Natural killer cell treated with Interleukin-12 subunit alpha and Interleukin-12 subunit beta and Interleukin-15 and Interleukin-18, amount 100 ng/mL, for 72 hours (primary cell): ENCODE results near the gene TPH2. TPM values are rescaled to one million over a fixed set of nuclear protein-coding genes. Genes with fewer than 3 reads are reported as not detected.

Source experiments
- ATAC-seq, 2 donors: fragments of 150-1000 bp; cut with Tn5 transposase in 1 of 2; sonication (Bioruptor Pico), chemical (Tn5 transposase) in 1 of 2; 2 replicates each; pipeline ENCODE4 v1.10.0; 2021
- DNase-seq: peaks from one replicate; pipeline ENCODE4 v3.0.0; 2022; ENCODE audit warnings: low spot score
- H3K27ac Mint-ChIP-seq, 2 donors: 1 replicate in 1 of 2; 2 replicates in 1 of 2; pipeline ENCODE4 v1.8.0; 2022; ENCODE audit warnings: mixed read lengths in 2 of 2, mild to moderate bottlenecking in 1 of 2, moderate library complexity in 1 of 2
- H3K27me3 Mint-ChIP-seq, 2 donors: 1 replicate in 1 of 2; 2 replicates in 1 of 2; pipeline ENCODE4 v1.8.0; 2022; ENCODE audit warnings: mixed read lengths in 2 of 2
- H3K36me3 Mint-ChIP-seq: one replicate; pipeline ENCODE4 v1.8.0; 2022; ENCODE audit warnings: mixed read lengths
- H3K4me1 Mint-ChIP-seq, 2 donors: 1 replicate in 1 of 2; 2 replicates in 1 of 2; pipeline ENCODE4 v1.8.0; 2022; ENCODE audit warnings: low read depth in 2 of 2, mixed read lengths in 2 of 2, mild to moderate bottlenecking in 1 of 2
- H3K4me3 Mint-ChIP-seq: one replicate; pipeline ENCODE4 v1.8.0; 2022; ENCODE audit warnings: mixed read lengths
- H3K9me3 Mint-ChIP-seq: 2 replicates; pipeline ENCODE4 v1.8.0; 2022; ENCODE audit warnings: mixed read lengths
- total RNA-seq, 2 donors: library from RNA; stranded (reverse); gene quantifications; one replicate each; pipeline ENCODE4 v1.2.3, GENCODE V29; 2022

The TPH2 gene
- total RNA-seq, 2 donors from 2014 or later = not detected

- no peak for ATAC-seq
- Mint-ChIP-seq H3K9me3 (no peaks in the 10 kb centered on the region), H3K4me1 (no peaks in the 10 kb centered on the region), H3K4me3 (no peak overlapping the region), H3K27me3 (peaks cover 7 to 9% of the 10 kb centered on the region in 2 donors), H3K36me3 (no peaks in the 10 kb centered on the region), H3K27ac (no peak overlapping the region)
- no peak for DNase-seq
Measured at GRCh38 chr12:72025524-72025923, 86.9 kb downstream of the TPH2 start.

DNA sequence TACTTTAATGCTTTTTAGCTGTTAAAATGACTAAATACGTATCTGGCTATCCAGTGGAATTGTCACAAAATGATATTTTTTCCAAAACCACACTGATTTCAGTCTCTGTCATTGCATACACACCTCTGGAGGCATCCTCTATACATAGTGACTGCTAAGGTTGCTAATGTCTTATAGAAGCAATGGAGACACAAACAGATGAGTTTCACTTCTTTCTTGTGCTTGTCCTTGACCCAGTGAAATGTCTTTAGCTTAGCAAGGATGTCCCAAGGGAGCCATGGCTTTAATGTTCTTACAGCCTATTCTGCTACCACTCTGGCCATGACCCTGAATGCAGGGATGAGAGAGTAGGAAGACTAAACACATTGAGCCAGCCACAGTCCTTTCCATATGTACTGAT is 90.3 kb downstream of the TPH2 start:
- H3K36me3 Mint-ChIP-seq = no peaks in the 10 kb centered on the region
- no peak overlapping the region for H3K27ac Mint-ChIP-seq
- ATAC-seq (no peak), DNase-seq (no peak)
- no peaks in the 10 kb centered on the region for H3K9me3 Mint-ChIP-seq
- no peaks in the 10 kb centered on the region for H3K4me1 Mint-ChIP-seq
- peaks cover 7 to 10% of the 10 kb centered on the region in 2 donors for H3K27me3 Mint-ChIP-seq
- no peak overlapping the region for H3K4me3 Mint-ChIP-seq

DNA sequence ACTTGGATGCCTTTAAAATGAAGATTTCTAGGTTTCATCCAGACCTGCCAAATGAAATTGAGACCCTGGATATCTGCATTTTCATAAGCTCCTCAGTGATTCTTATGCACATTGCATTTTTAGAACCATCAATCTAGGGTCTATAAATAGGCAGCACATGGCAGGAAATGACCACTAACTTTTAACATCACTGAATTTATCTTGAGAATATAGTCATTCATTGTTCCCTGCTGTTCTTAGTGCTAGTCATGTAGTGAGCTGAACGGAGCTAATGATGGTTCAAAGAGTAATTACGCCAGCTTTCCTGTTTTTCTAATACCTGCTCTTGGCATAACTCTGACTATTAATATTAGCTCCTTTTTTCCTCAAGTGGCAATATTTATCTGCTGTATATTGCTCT is 91.6 kb downstream of the TPH2 start:
- ATAC-seq = no peak
- Mint-ChIP-seq H3K4me3 (no peak overlapping the region), H3K9me3 (no peaks in the 10 kb centered on the region), H3K27ac (no peak overlapping the region), H3K4me1 (no peaks in the 10 kb centered on the region), H3K27me3 (peaks cover 7% of the 10 kb centered on the region in 2 donors), H3K36me3 (no peaks in the 10 kb centered on the region)
- no peak for DNase-seq

DNA sequence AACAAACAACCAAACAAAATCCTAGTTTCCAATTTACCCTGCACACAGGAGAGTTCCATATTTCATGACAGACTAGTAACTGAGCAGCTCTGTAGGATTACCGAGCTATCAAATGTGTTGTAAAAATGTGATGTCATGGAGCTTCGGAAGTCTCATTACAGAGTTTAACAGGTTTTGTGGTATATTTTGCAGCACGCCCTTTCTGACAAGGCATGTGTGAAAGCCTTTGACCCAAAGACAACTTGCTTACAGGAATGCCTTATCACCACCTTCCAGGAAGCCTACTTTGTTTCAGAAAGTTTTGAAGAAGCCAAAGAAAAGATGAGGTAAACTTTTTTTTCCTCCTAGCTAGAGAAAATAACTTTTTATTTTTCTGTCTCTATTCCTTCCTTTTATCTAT is 92.4 kb downstream of the TPH2 start:
- Mint-ChIP-seq H3K27me3 (peaks cover 7% of the 10 kb centered on the region in 2 donors), H3K27ac (no peak overlapping the region), H3K36me3 (no peaks in the 10 kb centered on the region), H3K4me1 (no peaks in the 10 kb centered on the region), H3K4me3 (no peak overlapping the region), H3K9me3 (no peaks in the 10 kb centered on the region)
- ATAC-seq (no peak), DNase-seq (no peak)

DNA sequence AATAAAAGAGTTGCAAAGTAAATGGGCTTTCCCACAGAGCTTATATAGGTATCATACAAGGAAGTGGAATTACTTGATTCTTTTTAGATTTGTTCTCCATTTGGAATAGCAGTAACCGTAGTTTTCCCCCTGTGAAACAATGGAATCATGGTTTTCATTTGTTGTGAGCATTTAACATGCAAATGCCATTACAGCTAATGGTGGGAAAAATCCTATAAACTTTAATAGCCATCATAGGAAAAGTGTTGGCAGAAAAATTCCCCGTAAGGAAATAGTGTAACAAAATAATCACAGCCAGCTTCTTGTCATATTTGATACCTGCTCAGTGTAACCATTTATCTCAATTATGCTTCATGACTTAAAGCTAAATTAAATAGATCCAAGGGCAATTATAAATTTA is 95.3 kb downstream of the TPH2 start:
- Mint-ChIP-seq H3K9me3 (no peaks in the 10 kb centered on the region), H3K27ac (no peak overlapping the region), H3K36me3 (no peaks in the 10 kb centered on the region), H3K4me1 (no peaks in the 10 kb centered on the region), H3K4me3 (no peak overlapping the region), H3K27me3 (peaks cover 0 to 3% of the 10 kb centered on the region in 2 donors)
- ATAC-seq (no peak), DNase-seq (no peak)

GRCh38 chr12:72035625-72036024 is 97.0 kb downstream of the TPH2 start:
- no peak overlapping the region for H3K4me3 Mint-ChIP-seq
- no peak overlapping the region for H3K27ac Mint-ChIP-seq
- no peaks in the 10 kb centered on the region for H3K27me3 Mint-ChIP-seq
- no peaks in the 10 kb centered on the region for H3K4me1 Mint-ChIP-seq
- no peak for ATAC-seq
- no peaks in the 10 kb centered on the region for H3K9me3 Mint-ChIP-seq
- no peak for DNase-seq
- no peaks in the 10 kb centered on the region for H3K36me3 Mint-ChIP-seq

DNA sequence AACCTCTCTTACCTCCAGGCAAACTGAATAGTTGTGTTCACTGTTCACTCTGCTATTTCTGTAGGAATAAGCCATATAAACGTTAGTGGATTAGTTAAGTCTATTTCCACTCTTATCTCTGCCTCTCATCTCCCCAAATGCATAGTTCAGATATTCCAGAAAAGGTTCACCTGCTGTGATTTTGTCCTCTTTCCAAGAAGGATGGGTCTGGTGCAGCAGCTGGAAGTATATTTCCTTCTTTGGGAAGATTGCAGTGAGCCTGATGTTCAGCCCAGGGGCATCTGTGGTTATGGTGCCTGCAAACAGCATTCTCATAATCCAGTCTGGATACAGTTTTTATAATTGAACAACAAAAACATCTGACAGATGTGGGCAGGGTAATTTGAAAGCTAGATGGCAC is 97.7 kb downstream of the TPH2 start:
- ATAC-seq = no peak
- no peak overlapping the region for H3K4me3 Mint-ChIP-seq
- H3K27ac Mint-ChIP-seq = no peak overlapping the region
- no peaks in the 10 kb centered on the region for H3K27me3 Mint-ChIP-seq
- no peaks in the 10 kb centered on the region for H3K36me3 Mint-ChIP-seq
- H3K9me3 Mint-ChIP-seq = peaks cover 3% of the 10 kb centered on the region
- H3K4me1 Mint-ChIP-seq = no peaks in the 10 kb centered on the region
- DNase-seq = no peak

DNA sequence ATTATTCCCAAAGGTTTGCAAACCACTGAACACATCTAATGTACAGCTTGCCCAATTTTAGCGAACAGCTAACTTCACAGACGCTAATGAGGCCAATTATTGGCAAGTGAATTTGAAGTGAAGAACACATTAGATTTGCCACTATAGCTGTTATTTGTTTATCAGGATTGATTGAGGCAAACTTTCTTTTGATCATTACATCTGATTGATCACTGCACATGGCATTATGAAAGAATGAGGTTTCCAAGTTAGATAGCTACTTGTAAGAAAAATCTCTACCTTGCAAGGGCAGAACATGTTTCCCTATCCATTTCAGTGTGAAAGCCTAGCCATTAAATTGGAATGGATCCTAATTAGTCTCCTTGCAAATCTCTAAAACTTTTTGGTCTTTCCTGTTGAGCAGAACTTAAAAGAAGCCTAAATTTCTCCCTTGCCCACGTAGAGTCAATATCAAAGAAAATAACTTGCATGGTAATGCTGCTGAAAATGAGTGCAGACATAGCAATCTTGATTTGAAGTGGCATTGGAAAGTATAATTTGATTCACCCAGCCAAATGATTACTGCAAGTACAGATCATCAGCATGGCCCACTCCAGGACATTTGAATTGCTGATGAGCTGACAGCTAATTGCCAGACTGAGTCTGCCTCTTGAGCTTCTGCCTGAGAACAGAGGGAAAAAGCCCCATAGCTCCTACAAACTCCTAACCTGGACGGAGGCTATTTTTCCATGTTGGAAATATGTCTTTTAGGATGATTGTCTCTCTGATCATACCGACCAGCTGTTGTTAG is 98.6 kb downstream of the TPH2 start:
- no peak for ATAC-seq
- no peak overlapping the region for H3K27ac Mint-ChIP-seq
- no peaks in the 10 kb centered on the region for H3K27me3 Mint-ChIP-seq
- no peaks in the 10 kb centered on the region for H3K4me1 Mint-ChIP-seq
- H3K4me3 Mint-ChIP-seq = no peak overlapping the region
- no peaks in the 10 kb centered on the region for H3K36me3 Mint-ChIP-seq
- H3K9me3 Mint-ChIP-seq = peaks cover 3% of the 10 kb centered on the region
- no peak for DNase-seq

- ATAC-seq (no peak), DNase-seq (no peak)
- H3K36me3 Mint-ChIP-seq = no peaks in the 10 kb centered on the region
- H3K4me3 Mint-ChIP-seq = no peak overlapping the region
- no peaks in the 10 kb centered on the region for H3K4me1 Mint-ChIP-seq
- H3K27ac Mint-ChIP-seq = no peak overlapping the region
- no peaks in the 10 kb centered on the region for H3K27me3 Mint-ChIP-seq
- peaks cover 3% of the 10 kb centered on the region for H3K9me3 Mint-ChIP-seq
Measured at GRCh38 chr12:72041811-72042210, 103.2 kb downstream of the TPH2 start.

GRCh38 chr12:72053604-72054003 is 115.0 kb downstream of the TPH2 start:
- Mint-ChIP-seq H3K9me3 (no peaks in the 10 kb centered on the region), H3K36me3 (no peaks in the 10 kb centered on the region), H3K4me3 (no peak overlapping the region), H3K27me3 (no peaks in the 10 kb centered on the region), H3K27ac (no peak overlapping the region), H3K4me1 (no peaks in the 10 kb centered on the region)
- ATAC-seq (no peak), DNase-seq (no peak)

DNA sequence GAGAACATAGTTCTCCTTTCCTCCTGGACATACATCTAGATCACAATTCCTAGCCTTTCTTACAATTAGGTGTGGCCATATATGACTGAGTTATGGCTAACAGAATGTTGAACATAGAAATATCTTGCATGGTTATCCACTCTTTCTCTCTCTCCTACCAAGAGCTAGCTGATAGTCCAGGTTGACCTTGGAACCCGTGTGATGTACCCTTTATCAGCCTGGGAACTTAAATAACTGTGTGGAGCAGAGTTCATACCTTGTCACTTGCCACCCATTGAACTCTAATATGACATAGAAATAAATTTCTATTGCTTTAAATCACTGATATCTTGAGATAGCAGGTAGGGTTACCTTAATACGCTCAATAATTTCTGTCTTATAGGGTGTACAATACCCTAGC is 115.9 kb downstream of the TPH2 start:
- Mint-ChIP-seq H3K4me3 (no peak overlapping the region), H3K27me3 (peaks cover 0 to 2% of the 10 kb centered on the region in 2 donors), H3K4me1 (no peaks in the 10 kb centered on the region)

DNA sequence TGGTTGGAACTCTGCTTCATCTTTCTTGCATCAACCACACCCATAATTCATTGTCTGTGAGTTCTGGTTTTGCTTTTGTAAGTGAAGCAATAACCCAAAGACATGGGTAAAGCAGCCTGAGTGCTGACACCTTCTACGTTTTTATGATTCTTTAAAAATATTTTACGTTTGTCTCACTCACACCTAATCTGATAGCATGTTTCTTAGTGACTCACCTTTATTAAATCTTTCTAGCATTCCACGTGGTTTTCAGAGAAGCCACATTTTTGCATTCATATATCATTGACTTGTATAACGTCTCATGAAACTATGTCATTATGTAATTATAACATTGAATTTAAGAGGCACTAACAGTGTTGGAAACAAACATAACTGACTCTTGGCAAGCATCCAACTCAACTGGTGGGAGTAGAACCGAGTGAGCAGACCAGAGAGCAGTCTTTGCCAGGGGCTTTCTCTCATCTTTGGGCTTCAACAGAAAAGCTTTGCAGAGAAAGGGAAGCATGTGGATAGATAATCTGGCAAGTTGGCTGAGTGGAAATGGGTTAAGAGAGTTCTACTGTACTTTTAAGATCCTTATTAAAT is 118.8 kb downstream of the TPH2 start:
- H3K9me3 Mint-ChIP-seq = no peaks in the 10 kb centered on the region
- H3K27ac Mint-ChIP-seq = no peak overlapping the region
- DNase-seq (no peak), ATAC-seq (no peak)
- H3K36me3 Mint-ChIP-seq = no peaks in the 10 kb centered on the region
- no peaks in the 10 kb centered on the region for H3K4me1 Mint-ChIP-seq
- peaks cover 0 to 5% of the 10 kb centered on the region in 2 donors for H3K27me3 Mint-ChIP-seq
- no peak overlapping the region for H3K4me3 Mint-ChIP-seq

More for the DNA sequence above, 115.9 kb downstream of the TPH2 start:
- no peak for DNase-seq
- no peak for ATAC-seq
- no peaks in the 10 kb centered on the region for H3K9me3 Mint-ChIP-seq
- H3K36me3 Mint-ChIP-seq = no peaks in the 10 kb centered on the region
- no peak overlapping the region for H3K27ac Mint-ChIP-seq

DNA sequence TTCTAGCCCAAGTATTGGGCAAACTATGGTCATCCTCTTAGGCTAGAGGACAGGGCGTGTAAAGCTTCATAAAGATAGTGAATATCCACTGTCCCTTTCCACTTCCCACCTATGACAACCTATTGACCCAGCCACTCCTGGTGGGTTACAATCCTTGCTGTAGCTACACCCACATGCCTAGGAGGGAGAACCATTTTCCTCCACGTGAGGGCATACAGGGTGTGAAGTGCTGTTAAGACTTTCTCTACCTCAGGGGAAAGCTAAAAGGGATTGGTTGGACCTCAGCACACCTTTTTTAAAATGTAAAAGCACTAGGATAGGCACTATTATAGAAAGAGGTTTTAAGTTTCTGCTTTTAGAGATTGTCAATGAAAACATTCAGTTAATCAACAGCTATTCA is 124.4 kb downstream of the TPH2 start:
- DNase-seq (no peak), ATAC-seq (no peak)
- Mint-ChIP-seq H3K4me1 (no peaks in the 10 kb centered on the region), H3K27ac (no peak overlapping the region), H3K4me3 (no peak overlapping the region), H3K36me3 (no peaks in the 10 kb centered on the region), H3K27me3 (peaks cover 0 to 5% of the 10 kb centered on the region in 2 donors), H3K9me3 (peaks cover 13% of the 10 kb centered on the region)

DNA sequence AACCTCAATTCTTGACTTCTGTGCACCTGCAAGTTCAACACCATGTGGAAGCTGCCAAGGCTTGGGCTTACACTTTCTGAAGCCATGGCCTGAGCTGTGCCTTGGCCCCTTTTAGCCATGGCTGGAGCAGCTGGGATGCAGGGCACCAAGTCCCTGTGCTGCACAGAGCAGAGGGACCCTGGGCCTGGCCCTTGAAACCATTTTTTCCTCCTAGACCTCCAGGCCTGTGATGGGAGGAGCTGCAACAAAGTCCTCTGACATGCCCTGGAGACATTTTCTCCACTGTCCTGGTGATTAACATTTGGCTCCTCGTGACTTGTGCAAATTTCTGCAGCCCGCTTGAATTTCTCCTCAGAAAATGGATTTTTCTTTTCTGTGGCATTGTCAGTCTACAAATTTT is 132.4 kb downstream of the TPH2 start:
- Mint-ChIP-seq H3K4me1 (no peaks in the 10 kb centered on the region), H3K27ac (no peak overlapping the region), H3K27me3 (no peaks in the 10 kb centered on the region), H3K36me3 (no peaks in the 10 kb centered on the region), H3K9me3 (peaks cover 15% of the 10 kb centered on the region), H3K4me3 (no peak overlapping the region)
- no peak for DNase-seq
- no peak for ATAC-seq
